GM20431 (cell line): ENCODE data around the gene CYP4Z1.
"Not testable (repeated sequence)": the region's sequence is repeated elsewhere in the genome, so short reads cannot be mapped to it uniquely, and the experiment has no call there.

ENCODE experiments used
- in situ Hi-C: fragments of 300-500 bp; cut with MseI, MboI; formaldehyde crosslinking; loops from one replicate; pipeline ENCODE4 v1.15.0; 2020; ENCODE audit warnings: low sequenced_read_pairs; ENCODE audit not compliant: unreplicated experiment

Gene CYP4Z1, protein sequence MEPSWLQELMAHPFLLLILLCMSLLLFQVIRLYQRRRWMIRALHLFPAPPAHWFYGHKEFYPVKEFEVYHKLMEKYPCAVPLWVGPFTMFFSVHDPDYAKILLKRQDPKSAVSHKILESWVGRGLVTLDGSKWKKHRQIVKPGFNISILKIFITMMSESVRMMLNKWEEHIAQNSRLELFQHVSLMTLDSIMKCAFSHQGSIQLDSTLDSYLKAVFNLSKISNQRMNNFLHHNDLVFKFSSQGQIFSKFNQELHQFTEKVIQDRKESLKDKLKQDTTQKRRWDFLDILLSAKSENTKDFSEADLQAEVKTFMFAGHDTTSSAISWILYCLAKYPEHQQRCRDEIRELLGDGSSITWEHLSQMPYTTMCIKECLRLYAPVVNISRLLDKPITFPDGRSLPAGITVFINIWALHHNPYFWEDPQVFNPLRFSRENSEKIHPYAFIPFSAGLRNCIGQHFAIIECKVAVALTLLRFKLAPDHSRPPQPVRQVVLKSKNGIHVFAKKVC

DNA sequence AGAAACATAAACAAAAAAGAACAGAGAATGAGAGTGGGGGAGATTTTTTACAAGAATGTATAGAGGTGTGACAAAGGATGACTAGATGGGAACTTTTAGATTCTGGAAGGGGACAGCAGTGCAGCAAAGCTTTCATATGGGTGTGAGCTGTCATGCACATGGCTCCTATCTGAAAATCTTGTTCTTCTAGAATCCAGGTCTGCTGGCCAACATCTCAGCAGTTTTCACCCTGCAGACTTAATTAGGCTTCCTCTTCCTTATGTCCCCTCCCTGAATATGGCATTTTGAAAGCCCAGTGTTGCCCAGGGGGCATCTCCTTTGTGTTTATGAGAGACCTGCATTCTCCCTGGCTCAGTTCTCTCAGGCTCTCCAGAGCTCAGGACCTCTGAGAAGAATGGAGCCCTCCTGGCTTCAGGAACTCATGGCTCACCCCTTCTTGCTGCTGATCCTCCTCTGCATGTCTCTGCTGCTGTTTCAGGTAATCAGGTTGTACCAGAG is at the start of gene CYP4Z1:
CYP4Z1 (plus strand) TSS at position 135 of the 498 bp plus-strand sequence; CDS start at position 395, 260 bp downstream.
- in situ Hi-C loops: no loop called here

DNA sequence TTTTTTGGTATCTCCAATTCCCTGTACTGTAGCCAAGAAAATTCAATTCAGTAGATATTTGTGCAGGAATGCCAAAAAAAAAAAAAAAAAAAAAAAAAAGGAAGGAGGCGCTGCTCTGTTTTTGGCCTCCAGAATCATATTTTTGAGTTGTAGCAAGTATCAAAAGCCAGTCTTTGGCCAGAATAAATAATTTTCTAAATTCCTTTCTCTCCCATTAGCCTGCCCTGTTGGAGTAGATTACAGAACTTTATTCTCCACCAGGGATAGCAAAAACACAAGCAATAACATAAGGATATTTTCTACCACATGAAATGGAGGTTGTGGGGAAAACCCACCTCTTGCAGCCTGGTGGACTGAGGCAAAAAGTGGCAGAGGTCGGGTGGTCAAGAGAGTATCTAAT is 46.0 kb upstream of the CYP4Z1 start:
- in situ Hi-C loops: no loop called here

DNA sequence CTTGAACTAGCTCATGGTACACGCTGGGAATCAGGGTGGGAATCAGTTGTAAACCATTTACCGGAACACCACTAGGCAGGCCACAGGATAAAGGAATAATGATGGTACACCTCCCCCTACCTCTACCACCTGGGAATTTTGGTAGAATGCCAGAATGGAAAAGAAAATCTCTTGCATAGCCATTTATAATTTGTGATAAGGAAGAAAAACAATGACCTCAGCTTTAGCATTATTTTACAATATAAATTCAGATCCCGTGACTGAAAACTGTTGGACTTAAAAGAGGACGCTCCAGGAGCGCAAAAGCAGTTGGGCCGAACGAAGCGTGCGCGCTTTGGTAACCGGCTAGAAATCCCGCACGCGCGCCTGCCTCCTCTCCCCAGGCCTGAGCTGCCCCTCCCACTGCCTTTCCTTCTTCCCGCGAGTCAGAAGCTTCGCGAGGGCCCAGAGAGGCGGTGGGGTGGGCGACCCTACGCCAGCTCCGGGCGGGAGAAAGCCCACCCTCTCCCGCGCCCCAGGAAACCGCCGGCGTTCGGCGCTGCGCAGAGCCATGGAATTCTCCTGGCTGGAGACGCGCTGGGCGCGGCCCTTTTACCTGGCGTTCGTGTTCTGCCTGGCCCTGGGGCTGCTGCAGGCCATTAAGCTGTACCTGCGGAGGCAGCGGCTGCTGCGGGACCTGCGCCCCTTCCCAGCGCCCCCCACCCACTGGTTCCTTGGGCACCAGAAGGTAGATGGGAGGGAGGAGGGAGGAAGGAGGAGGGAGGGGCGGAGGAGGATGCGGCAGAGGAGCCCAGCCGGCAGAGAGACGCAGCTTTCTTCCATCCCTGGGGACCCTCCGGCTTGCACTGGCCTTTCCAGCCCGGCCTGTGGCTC is 43.5 kb upstream of the CYP4Z1 start, which contains the start of gene CYP4X1:
CYP4X1 (plus strand) TSS at position 402 of the 873 bp plus-strand sequence; CDS start at position 551, 149 bp downstream.
- in situ Hi-C loops: no loop called here

DNA sequence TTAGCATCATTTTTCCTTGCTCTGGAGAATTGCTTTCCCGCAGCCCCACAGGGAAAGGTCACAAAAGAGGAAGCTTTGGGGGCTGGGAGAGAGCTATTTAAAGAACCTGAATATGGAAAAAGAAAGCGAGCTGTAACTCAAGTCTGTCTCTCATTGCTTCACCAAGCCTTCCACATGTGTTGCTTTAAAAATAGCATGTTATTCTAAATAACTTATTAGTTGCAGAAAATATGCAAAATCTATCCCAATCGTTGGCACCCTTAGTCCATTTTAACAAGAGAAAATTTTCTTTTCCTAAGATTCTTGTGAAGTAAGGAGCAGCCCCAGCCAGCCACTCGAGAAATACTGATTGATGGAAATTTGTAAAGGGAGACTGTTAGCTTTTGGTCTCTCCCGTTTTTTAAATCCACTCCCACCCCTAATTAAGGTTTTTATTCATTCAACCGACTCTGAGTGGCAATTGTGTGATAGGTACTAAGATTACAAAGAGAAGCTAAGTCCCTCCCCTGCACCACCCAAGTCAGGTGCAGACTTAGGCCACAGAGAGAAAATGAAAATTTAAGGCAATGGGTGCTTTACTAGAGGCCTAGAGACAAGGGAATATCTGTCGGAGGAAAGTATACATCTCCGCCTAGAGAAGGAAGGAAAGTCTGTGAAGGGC is 42.8 kb upstream of the CYP4Z1 start:
- in situ Hi-C loops: no loop called here

DNA sequence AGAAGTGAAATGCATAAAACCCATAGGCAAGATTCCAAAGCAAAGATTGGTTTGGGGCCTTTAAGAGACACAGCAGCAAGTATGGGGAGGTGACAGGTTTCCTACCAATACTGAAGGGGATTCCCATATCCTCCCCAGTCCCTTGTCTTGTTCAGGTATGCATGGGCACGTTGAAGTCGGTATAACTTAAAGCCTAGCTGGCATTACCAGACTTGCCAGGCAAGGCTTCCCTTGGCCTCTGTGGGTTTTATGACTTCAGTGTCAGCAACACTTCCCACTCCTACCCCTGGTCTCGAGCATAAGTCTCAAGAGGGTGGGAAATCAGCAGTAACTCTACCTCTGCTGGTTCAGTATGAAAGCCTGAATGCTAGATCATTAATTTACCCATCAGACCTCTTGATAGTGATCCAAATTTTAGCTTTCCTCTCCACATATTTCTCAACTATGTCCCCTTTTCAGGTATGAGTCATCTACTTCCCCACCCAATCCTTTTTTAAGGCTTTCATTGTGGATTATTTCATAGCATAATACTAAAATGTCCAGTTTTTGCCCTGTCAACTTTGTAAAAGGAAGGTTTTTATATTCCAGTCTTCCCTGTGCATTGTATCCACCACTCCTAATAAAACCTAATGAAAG is 36.7 kb upstream of the CYP4Z1 start:
- in situ Hi-C loops: no loop called here

DNA sequence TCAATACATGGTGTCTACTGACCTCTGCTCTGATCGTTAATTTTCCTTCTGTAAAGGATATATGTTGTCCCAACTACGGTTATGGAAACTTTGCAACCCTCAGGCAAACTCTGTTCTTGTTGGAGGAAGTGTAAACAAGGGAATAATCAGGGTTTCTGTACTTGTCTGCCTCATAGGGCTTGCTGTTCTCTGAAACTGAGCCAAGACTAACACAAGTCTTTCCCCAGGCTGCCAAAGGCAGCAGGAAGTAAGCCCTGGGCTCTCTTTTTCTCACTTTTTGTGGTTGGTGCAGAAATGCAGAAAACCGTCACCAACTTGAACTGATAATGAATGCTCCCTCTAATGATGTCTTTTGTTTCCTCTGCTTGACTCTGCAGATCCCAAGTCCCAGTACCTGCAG is 36.0 kb upstream of the CYP4Z1 start:
- in situ Hi-C loops: no loop called here

DNA sequence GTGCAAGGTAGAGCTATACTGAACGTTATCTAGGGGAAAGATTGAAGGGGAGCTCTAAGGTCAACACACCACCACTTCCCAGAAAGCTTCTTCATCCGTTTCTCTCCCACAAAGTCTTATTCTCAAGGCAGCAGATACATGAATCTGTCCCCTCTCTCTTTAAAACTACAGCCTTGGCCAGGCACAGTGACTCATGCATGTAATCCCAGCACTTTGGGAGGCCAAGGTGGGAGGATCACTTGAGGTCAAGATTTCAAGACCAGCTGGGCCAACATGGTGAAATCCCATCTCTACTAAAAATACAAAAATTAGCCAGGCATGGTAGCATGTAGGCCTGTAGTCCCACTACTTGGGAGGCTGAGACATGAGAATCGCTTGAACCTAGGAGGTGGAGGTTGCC is 35.4 kb upstream of the CYP4Z1 start:
- in situ Hi-C loops: no loop called here

DNA sequence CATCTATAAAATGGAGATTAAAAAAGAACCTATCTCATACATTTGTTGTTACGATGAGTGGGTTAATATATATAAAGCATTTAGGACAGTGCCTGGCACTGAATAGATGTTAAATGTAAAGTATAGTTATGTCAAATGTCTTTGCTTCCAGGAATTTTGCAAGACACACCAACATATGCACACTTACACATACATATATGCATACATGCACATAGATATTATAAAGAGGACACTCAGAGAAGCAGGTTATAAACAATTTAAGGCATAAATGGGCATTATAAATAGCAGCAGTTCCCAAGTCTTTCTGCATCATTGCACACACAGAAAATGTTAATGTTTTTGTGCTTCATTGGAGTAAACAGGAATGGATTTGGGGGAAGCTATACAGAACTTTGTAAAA is 30.3 kb upstream of the CYP4Z1 start:
- in situ Hi-C loops: no loop called here

DNA sequence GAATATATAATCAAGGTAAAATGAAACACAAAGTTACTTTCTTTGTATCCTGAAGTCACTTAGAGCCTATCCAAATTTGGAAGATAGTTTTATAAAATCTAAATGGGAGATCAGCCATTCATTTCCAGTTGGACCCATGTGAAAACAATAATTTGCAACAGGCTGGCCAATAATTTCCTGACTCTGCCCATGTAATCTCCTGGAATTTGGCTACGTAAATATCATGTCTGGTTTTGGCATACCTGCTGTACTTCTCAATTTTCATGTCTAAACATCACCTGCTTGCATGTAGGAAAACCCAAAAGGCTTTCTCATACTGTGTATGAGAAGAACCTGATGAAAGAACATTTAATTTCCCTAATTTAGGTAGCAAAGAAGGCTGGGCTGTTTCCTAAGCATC is 7.7 kb upstream of the CYP4Z1 start:
- in situ Hi-C loops: no loop called here

DNA sequence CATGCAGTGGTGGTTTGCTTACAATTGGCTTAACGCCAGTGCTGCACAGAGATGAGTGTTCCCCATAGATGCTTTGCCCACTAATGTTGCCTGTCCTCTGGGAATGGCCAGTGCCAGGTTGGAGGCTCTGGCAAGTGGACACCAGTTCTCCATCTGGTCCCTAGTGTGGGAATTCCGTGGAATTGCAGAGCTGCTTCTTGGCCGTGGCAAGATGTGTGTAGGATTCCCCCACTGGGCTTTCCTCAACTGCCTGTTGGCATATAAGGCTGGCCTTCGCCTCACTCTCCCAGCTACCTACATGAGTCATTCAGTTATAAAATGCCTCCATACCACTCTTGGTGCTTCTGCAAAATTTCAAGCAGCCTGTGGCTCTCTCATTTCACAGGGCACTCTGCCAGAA is 2.0 kb downstream of the CYP4Z1 start:
- in situ Hi-C loops: not testable (repeated sequence)

DNA sequence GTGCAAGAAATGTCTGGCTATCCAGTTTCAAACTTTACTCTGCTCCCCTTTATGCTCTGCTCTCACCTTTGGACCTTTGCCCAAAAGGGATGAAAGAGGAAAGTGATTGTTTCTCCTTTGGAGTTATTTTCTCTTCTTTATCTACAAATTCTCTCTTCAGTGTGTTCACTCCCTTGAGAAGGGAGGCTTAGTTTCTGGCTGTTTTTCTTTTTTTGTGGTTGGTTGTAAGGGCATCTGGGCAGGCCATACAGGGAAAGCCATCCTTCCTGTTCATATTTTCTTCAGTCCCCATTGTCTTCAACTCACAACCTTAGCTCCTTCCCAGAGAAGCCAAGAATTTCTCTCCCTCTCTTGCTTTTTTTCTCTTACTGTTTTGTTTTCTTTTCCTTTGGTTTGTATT is 2.5 kb downstream of the CYP4Z1 start:
- in situ Hi-C loops: not testable (repeated sequence)

DNA sequence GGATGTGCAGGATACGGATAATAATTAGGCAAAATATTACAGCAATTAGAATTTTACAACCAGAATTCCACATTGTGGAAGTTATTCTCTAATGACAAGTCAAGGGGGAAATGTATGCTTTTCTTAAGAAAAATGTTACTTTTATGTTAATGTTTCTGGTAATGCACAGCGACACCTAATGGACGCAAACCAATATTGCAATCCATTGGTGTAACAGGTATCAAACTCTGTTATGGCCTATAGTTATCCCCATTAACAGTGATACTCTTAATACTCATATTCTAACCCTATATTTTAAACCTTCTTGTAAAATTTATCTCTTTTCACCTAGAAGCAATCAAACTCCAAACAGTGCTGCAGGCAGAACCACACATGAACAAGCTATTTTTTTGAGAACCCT is 22.3 kb downstream of the CYP4Z1 start:
- in situ Hi-C loops: not testable (repeated sequence)

DNA sequence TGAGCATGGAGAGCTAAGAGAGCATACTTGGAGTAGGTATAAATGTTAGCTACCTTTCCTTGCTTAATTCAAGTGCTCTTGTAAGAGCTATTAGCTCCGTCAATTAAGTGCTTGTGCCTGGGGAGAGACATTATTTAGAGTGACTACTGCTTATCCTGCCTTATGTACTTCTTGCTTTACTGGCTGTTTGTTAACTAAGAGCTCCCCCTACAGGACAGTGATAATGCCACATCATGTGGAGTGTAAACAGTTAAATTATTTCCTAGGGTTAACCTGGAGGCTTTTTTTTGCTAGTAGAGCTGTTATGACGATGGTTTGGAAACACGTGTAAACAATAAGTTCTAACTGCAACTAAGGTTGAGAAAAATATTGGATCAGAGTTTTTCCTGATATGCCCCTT is 24.4 kb downstream of the CYP4Z1 start:
- in situ Hi-C loops: not testable (repeated sequence)

DNA sequence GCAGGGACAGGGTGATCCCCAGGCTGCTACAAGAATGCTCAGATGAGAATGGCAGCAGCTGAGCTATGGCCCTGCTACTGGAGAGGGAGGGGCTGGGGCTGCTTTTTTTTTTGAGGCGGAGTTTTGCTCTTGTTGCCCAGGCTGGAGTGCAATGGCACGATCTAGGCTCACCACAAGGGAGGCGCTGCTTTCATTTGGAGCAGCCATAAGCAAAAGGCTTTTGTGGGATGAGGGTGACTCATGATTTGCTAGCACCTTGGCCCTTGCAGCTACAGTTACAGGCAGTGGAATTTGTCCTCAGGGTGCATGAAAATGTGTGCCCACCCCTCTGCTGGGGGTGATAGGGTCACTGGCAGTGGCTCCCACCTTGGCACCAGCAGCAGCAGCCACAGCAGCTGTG is 37.8 kb downstream of the CYP4Z1 start:
- in situ Hi-C loops: no loop called here

DNA sequence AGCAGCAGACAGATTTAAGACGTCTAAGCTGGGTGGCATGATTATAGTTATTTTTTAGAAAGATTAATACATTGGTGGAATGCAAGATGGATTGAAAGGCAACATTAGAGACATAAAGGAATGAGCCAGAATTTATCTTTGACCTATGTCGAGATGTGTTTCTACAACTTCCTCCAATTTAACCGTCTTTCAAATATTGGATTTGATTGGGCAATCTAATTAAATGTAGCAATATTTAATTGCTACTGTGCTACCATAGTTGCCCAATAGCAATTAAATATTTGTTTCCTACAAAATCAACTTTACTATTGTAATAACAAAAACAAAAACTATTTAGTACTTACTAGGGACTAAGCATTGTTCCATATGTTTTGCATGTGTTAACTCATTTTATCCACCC is 39.8 kb downstream of the CYP4Z1 start:
- in situ Hi-C loops: no loop called here

DNA sequence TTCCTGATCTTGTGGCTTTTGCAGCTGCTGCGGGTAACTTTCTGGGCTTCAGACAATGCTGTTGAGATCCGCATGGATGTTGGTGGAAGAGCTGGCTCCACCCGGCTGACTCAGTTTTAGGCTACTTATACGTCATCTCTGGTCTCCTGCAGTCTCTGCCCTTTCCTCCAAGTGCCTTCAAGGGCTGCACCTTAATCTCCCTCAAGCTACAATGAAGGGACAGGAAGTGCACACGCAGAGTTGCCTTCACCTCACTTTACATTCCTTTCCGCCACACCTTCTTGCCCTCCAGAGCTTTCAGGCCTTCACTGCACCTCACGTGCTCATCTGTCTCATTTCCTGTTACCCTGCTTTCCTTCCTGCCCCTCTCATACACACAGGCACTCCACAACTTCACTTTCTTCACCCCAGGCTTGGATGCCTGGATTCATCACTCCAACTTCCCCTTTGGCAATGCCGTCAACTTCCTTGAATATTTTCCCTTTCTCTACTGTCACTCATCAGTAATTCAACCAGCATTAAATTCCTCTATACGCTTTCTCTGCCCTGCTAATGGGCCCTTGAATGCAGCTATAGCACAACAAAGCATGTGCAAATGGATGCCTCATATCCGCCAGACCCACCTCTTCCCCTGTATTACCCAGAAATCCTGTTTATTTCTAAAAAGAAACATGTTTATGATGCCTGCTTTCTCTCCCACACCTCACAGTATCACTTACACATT is 41.0 kb downstream of the CYP4Z1 start:
- in situ Hi-C loops: not testable (repeated sequence)

DNA sequence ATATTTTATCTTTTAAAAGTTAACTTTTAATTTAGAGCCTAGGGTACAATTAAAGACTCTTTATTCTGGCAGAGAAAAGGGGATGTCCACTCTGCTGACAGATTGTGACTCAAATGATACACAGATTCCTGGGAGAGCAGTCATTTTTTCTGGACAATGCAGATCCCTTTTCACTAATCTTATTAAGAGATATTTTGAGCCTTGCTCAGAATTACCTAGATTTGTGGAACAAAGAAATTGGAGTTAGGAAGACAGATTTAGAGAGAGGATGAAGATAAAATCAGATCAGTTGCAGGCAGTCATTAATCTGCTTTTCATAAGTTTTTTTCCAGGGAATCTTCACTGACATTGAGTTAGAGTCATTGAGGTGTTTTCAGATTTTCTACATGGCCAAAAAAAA is 42.5 kb downstream of the CYP4Z1 start:
- in situ Hi-C loops: not testable (repeated sequence)

DNA sequence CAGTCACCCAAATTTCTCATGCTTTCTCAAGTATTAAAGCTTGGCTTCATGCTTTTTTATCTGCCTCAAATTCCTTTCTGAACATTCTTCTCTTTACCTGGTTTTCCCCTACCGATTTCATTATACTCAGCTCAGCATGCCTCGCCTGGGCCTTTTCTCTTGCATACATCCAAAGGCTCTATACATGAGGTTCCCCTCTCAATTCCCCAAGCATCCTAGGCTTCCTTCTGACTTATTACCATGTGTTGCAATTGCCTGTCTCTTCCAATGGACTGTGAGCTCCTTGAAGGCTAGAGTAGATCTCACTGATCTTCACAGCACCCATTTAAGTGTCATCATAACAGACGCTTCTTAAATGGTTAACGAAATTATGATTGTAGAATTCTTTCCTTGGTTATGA is 46.1 kb downstream of the CYP4Z1 start:
- in situ Hi-C loops: no loop called here

DNA sequence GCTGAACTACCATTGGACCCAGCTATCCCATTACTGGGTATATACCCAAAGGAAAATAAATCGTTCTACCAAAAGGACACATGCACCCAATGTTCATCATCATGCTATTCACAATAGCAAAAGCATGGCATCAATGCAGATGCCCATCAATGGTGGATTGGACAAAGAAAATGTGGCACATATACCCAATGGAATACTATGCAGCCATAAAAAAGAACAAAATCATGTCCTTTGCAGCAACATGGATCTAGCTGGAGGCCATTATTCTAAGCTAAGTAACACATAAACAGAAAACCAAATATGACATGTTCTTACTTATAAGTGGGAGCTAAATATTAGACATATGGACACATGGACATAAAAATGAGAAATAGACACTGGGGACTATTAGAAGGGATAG is 54.0 kb downstream of the CYP4Z1 start:
- in situ Hi-C loops: not testable (repeated sequence)
